NAMALWA (cell line): Measurements from ENCODE around the gene ITIH5.
"Not testable (repeated sequence)": the region's sequence is repeated elsewhere in the genome, so short reads cannot be mapped to it uniquely, and the experiment has no call there.

ENCODE experiments used
- DNase-seq: peaks from one replicate; pipeline ENCODE4 v3.0.0-alpha.2; 2015; ENCODE audit warnings: low spot score

The ITIH5 gene

DNA sequence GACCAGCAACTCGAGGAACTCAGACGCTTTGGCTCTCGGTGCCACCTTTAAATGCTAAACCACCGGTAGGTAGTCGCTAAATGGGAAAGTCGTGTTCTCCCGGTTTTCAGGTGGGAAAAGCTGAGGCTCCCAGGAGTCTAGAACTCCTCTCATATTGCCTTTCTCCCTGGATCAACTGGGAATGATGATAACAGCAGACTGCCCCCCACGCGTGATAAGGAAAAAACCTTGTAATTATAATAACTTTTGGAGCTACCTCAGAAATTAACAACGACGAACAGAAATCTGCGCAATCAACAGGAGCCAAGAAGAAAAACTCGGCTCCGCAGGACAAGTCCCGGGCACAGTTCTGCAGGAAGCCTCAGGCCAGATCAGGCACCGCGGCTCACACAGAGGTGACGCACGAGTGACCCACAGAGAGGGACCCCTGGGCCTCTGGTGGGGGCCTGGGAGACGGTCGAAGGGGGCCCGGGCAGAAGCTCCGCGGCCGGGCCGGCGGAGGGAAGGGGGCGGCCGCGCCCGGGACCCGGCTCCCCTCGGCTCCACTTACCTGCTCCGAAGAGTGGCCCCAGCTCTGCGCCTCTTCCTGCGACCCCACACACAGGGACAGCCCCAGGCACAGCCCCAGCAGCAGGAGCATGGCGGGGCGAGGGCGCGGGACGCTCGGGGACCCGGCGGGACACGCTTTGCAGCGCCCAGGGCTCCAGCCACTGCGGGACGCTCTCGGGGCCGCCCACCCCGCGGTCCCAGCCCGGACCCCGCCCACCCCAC is at the start of gene ITIH5:
Gene ITIH5, minus strand, starts transcription at position 714 of the 771 bp plus-strand sequence. Its CDS starts 74 bp downstream, at position 640.
- no peak for DNase-seq

DNA sequence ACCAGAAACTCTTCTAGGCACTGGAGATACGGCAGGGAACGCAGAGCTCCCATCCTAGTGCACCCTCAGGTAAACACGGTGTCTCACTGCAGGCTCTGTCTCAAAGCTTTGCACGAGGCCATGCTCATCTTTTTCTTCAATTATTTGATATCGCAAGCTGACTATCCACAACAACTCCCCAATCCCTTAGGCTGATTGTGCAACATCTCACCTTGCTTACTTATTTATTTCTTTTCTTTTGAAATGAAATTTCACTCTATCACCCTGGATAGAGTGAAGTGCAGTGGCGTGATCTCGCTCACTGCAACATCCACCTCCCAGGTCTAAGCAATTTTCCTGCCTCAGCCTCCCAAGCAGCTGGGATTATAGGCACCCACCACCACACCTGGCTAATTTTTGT is 48.7 kb upstream of the ITIH5 start:
- DNase-seq = no peak

DNA sequence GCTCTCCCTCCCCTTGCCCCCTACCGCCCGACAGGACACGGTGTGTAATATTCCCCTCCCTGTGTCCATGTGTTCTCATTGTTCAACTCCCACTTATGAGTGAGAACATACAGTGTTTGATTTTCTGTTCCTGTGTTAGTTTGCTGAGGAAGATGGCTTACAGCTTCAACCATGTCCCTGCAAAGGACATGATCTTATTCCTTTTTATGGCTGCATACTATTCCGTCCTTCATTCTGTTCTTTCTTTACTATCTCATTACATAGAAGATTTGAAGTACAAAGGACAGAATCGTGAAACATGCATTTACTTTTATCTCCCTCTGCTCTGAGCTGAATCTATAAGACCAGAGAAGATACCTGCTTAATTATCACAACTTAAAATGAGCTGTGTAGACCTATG is 44.3 kb upstream of the ITIH5 start:
- DNase-seq = not testable (repeated sequence)

DNA sequence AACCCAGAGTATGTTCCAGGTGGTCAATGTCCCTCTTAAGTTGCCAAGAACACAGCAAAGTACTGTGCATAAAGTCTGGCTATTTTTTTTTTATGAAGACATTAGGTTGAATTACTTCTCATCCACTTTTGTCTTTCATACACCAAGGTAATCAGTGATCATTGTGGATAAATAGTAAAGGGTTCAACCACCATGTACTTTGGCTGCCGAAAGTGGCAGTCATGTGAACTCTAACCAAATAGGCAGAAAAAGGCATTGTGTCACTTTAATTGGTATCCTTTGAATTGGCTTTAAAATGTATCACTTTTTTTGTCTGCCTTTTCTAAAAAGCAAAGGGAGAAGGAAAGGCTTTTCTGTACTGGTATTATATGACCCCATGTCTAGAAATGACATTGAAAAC is 43.7 kb upstream of the ITIH5 start:
- no peak for DNase-seq

DNA sequence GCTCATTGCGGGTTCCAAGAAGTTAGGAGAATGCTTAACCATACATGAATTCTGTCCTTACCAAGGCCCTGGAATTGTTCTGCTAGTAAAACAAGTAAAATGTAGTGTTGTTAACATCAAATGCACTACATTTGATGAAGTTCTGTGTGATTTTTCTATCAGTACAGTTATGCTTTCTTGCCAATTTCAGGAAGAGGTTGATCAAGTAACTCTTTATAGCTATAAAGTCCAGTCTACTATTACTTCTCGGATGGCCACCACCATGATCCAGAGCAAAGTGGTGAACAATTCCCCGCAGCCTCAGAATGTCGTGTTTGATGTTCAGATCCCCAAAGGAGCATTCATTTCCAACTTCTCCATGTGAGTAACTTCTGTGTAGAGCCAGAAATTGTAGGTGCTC is 42.1 kb upstream of the ITIH5 start:
- DNase-seq = no peak

DNA sequence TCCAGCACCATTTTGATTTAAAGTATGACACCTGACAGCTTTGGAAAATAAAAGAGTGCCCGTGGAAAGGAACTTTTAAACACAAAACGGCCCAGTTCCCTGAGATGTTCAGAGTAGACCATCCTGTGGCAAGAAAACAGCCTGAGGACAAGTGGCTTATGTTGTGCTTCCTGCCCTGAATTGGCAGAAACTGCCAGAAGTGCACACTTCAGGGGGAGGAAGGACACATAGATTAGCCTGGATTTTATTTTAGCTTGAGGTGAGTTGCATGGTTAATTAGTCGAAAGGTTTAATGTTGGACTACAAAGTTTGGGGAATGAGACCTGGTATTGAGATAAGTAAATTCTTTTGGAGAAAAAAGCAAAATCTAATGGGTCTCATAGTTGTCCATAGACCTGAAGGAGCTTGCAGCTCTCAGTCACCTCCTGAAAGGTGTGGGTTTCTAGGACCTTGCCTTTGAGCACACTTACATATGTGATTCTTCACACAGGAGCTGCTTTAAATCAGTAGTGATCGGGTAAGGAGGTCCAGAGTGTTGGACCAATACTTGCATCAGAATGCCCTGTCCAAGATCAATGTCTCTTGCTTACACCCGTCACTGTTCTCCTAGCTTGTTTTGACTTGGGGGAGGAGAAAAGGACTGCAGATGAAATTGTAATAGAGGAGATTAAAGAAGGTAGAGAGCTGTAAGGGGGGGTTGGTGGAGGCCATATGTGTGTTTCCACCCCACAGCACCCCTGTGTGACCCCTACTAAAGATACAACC is 41.3 kb upstream of the ITIH5 start:
- DNase-seq = no peak

DNA sequence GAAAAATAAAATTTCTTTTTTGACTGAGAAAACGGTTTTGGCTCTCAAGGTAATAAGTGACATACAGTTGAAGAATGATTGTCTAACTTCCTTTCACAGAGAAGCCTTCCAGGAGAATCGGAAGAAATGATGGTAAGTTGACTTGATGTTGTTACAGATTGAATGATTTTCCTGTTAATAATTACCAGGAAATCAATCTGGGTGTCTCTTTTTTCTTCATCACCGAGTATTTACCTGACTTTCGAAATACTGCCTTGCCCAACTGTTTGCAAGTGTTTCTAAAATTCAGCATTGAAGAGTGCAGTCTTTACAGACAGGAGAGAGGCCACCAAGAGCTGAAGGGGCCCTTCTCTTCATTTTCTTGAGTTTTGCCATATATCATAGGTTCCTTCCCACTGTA is 40.3 kb upstream of the ITIH5 start:
- DNase-seq = no peak

DNA sequence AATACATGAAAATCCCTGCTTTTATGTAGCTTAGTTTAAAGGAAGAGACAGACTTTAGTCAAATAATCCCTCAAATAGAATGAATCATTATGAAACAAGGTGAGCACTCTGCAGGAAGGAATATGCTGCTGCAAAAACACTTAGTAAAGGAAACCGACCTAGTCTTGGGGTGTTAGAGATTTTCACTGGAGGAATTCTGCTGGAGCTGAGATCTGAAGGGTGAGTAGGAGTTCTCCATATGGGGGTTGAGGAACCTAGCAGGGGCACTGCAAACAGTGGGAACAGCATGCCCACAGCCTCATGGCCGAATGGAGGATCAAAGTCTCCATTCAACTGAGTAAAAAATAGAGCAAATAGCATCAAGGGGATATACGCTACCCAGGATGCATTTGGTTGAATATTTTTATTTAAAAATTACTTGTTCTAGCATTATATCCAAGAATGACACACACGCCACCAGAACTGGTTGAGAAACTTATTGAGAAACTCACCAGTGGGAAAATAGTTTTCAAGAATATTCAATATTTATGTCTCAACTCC is 39.8 kb upstream of the ITIH5 start:
- DNase-seq = no peak

DNA sequence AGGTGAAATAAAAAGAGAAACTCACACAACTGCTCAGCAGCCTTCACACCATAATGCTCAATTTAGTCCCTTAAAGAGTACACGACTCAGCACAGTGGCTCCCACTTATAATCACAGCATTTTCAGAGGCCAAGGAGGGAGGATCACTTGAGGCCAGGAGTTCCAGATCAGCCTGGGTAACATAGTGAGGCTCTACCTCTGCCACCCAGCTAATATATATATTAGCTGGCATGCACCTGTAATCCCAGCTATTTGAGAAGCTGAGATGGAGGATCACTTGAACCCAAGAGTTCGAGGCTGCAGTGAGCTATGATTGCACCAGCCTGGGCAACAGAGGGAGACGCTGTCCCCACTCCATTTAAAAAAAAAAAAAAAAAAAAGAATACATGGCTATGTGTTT is 38.6 kb upstream of the ITIH5 start:
- DNase-seq = no peak

DNA sequence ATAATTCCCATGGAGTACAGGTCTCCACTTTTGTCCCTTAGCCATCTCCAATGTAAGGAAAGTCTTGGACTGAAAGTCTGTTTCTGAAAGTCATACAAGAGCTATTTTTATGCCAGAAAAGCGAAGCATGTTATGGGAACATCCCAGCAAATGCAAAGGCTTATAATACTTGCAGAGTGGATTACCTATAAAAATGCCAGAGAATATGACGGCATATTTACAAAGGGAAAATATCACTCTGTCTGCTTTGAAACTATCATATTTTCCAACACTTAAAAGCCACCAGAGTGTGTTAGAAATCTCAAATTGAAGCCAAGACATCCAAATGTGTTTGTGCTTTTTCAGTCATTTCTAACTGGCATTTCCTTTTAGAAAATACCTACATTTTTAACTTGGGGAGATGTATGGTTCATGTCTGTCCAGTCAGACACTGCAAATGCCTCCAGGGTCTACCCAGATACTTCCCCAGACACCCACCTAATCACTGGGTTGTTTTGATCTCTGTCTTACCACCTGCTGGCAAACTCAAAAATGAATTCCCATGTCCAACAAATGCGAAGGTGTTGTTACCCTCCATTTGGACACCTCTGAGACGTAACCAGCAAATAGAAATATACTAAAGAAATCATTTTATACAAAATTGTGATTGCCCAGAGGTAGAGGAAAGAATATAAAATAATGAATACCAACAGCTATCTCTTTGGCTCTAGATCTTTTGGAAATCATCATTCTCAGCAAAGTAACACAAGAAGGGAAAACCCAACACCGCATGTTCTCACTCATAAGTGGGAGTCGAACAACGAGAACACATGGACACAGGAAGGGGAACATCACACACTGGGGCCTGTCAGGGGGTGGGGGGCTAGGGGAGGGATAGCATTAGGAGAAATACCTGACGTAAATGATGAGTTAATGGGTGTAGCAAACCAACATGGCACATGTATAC is 37.6 kb upstream of the ITIH5 start:
- no peak for DNase-seq

DNA sequence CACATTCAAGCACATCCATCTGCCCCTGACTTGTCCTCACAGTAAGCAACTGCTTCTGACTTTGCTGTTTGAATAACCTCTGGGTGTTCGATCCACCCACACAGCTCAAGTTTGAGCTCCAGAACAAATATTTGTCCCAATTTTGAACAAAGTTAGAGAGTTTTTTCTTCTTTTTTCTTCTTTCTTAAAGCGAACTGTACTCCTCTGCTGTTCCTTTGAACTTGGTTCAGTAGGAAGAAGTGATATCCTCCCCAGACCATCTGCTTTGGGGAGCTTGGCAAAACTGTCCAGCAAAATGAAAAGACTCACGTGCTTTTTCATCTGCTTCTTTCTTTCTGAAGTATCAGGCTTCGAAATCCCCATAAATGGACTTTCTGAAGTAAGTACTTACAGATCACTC is 36.4 kb upstream of the ITIH5 start, which contains the start of gene ITIH2:
Gene ITIH2, plus strand, starts transcription at position 177 of the 400 bp plus-strand sequence. Its CDS starts 119 bp downstream, at position 296.
- no peak for DNase-seq

DNA sequence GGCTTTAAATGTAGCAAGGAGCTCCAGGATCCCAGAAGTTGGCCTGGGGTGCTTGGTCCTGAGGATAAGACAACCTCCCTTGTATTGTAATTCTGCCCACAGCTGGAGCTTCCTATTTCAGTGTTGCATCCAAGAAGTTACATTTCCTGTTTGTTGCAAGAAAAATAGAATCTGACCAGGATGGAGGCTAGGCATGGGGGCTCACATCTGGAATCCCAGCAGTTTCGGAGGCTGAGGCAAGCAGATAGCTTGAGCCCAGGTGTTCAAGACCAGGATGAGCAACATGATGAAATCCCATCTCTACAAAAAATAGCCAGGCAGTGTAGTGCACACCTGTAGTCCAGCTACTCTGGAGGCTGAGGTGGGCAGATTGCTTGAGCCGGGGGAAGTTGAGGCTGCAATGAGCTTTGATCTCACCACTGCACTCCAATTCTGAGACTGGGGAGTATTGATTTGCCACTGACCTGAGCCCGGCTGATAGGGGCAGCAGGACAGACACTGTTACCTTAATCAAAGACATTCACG is 35.6 kb upstream of the ITIH5 start:
- DNase-seq = no peak

DNA sequence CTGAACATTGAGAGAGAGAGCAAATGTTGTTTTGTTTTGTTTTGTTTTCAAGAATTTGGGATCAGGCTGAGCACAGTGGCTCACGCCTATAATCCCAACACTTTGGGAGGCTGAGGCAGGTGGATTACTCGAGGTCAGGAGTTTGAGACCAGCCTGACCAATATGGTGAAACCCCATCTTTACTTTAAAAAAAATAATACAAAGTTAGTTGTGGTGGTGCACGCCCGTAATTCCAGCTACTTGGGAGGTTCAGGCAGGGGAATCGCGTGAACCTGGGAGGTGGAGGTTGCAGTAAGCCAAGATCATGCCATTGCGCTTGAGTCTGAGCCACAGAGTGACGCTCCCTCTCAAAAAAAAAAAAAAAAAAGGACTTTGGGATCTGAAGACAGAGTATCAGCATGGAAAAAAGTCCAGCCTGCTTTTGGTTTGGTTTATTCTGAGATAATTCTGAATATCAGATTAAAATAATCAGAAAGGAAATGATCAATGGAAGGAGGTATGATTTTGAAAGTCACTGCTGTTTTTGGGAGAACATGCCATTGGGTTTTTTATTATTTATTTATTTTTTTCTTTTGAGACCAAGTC is 34.5 kb upstream of the ITIH5 start:
- DNase-seq = no peak

DNA sequence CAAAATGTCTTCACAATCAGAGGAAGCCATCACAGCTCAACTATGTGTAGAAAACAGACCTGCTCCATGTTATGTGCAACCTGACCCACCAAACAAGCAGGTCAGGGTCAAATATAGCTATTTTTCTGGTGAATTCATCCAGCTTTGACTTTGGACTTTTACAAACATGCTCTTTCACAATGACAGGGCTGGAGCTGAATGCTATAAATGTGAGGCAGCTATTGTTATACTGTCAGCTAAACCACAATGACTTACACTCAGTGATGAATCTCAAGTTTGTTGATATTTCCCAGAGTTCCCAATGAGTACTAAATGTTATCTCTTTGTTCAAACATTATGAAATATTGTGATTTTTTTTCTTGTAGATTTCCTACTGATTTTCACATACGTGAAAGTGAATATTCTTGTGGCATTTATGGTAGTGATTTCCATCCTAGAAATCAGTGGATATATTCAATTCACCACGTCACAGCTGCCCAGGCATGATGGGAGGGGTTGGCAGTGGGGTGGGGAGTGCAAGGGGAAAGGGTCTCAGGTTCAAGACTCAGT is 33.9 kb upstream of the ITIH5 start:
- DNase-seq = no peak

DNA sequence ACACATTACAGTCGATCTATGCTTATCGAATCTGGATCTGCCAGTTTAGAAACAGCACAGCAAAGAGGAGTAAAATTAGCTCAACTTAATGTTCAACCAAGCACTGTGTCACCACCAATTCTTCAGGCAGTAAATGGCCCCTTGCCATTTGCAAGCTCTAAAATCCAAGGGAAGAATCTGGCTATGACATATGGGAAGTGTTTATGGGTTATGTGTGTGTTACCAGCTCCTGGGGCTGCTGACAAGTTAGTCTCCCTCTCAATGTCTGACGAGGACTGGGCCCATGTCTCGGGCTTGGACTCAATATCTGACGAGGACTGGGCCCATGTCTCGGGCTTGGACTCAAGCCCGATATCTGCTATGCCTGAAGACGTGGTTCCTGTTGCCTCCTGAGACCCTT is 30.7 kb upstream of the ITIH5 start:
- DNase-seq = no peak

DNA sequence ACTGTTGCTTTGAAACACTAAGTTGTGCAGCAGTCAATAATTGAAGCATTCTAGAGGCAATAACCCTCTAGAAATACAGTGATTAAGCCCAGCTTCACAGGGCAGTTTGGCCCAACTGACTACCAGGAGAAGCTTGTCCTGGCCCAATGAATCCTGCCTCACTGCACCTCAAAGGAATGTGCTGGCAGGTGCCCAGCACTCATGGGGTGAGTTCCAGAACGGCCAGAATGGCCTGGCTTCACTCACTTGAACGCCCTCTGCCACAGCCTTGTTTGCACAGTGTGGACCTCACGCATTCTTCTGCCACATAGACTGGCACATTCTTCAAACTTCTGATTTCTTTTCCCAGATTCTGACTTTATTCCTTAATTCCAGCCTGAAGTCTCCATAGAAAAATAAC is 29.8 kb upstream of the ITIH5 start:
- DNase-seq = no peak

DNA sequence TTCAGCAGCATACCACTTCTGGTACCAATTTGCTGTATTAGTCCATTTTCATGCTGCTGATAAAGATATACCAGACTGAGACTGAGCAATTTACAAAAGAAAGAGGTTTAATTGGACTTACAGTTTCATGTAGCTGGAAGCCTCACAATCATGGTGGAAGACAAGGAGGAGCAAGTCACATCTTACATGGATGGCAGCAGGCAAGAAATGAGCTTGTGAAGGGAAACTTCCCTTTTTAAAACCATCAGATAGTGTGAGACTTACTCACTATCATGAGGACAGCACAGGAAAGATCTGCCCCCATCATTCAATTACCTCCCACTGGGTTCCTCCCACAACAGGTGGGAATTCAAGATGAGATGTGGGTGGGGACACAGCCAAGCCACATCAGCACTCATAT is 26.4 kb upstream of the ITIH5 start:
- DNase-seq = not testable (repeated sequence)

DNA sequence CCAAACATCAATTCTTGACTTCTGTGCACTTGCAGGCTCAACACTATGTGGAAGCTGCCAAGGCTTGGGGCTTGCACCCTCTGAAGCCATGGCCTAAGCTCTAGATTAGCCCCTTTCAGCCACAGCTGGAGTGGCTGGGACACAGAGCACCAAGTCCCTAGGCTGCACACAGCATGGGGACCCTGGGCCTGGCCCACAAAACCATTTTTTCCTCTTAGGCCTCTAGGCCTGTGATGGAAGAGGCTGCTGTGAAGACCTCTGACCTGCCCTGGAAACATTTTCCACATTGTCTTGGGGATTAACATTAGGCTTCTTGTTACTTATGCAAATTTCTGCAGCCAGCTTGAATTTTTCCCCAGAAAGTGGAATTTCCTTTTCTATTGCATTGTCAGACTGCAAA is 25.6 kb upstream of the ITIH5 start:
- DNase-seq = not testable (repeated sequence)

DNA sequence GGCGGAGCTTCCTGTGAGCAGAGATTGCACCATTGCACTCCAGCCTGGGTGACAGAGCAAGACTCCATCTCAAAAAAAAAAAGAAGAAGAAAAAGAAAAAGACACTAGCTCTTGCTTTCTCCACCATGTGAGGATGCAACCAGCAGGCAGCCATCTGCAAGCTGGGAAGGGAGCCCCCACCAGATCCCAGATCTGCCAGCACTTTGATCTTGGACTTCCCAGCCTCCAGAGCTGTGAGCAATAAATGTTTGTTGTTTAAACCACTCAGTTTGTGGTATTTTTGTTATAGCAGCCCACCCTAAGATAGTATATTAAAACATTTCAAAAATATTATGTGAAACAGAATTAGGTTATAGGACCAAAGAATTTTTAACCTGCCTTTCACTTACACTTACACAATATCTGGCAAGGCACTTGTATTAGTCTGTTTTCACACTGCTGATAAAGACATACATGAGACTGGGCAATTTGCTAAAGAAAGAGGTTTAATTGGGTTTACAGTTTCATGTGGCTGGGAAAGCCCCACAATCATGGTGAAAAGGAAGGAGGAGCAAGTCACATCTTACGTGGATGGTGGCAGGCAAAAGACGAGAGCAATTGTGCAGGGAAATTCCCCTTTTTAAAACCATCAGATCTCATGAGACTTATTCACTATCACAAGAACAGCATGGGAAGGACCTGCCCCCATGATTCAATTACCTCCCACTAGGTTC is 24.3 kb upstream of the ITIH5 start:
- DNase-seq = not testable (repeated sequence)

DNA sequence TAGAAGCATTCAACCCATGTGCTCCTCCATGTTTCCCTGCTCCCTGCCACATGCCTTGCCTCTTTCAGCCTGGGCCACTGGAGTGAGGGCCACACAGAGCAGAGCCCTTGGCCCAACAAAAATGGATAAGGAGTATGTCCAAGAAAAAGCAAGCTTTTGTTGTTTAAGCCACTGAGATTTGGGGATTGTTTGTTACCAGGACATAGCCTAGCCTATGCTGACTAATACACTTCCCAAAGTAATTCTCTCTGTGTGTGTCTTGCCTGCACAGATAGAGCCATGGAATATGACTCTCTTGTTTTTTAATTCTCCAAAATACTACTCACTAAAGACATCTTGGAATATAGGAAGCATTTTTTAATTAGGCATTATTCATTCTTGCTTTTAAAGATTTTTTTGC is 22.8 kb upstream of the ITIH5 start:
- DNase-seq = no peak
